HG03064 (cell line): ENCODE measurements around the gene ITPRIPL2.

ENCODE experiments used
- ATAC-seq: cut with Tn5 transposase; IDR thresholded peaks from one replicate; pipeline ENCODE4 v1.9.1; 2021; ENCODE audit warnings: low read depth; ENCODE audit not compliant: unreplicated experiment

The ITPRIPL2 gene

DNA sequence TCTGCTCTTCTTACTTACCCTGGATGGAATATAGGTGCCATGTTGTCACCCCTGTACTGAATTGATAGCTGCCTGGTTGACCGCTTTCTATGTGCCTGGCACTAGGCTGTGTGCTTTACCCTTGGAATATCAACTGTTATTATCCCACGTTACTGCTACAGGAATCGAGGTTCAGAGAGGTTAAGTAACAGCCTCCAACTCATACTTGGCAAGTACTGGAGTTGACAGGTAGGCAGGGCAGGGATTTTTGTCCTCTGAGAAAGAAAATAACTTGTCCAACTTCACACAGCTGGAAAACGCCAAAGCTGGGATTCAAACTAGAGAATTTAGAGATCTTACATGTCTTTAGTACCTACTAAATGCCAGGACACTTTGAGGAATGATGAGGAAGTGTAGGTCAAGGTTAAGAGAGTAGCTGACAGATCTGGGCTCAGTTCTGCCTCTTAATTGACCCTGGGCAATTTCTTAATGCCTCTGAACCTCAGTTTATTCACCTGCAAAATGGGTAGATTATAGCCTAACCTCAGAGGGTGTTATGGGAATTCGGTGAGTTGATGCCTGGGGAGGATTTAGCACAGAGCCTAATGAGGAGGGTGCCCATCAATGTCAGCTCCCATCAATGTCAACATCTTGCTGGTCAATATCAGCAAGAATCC, 25.8 kb downstream of the ITPRIPL2 start:
- ATAC-seq = no peak

DNA sequence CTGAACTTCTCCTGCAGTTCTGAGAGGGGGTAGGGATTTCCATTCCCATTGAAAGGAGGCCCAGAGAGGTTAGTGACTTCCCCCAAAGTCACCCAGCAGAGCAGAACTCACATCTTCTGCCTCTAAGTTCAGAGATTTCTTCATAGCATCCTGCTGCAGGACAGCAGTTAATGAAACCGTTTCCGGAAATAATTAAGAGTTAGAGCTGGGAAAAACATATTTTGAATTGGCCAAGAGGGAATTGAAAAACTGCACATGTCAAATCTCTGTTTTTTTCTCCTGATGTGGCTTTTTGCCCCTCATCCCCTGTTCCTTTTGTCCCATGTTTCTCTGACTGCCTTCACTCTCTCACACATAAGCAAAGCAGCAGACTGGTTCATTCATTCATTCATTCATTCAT, 26.6 kb downstream of the ITPRIPL2 start:
- ATAC-seq = no peak

DNA sequence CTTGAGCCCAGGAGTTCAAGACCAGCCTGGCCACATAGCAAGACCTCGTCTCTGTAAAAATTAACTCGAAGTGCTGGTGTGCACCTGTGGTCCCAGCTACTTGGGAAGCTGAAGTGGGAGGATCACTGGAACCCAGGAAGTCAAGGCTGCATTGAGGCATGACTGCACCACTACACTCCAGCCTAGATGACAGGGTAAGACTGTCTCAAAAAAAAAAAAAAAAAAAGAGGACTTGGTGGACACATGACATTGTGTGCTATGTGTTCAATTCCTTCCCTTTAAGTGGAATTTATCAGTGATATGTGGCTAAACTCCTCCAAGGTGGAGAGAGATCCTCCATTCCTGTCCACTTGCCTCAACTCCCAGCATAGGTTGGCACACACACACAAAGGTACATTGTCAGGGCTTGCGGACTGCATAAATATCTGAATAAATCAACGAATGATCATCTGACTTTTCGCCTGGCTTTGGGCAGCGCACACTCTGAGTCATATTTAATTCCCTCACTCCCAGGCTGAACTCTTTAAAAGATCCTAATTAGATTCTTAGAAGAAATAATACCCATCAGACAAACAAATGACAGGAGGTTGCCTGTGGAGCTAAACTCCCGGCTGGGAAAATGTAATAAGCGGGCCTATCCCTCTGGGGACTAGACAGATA, 29.3 kb downstream of the ITPRIPL2 start:
- ATAC-seq = no peak

DNA sequence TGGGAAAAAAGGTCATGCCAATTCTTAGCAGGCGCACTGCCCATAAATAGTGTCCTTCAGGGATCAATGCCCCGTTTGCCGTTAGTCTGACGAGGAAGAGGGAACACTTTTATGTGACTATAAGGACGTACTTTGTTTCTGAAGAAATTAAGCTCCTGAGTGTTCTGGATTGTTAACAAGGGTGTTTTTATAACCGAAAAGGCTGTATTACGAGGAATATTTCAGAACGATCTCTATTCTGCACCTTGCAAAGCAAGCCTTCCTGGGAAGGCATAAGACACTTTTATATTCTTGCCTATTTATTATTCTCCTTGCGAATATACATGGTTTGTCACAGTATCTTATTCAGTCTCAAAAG, 29.8 kb downstream of the ITPRIPL2 start:
- no peak for ATAC-seq

DNA sequence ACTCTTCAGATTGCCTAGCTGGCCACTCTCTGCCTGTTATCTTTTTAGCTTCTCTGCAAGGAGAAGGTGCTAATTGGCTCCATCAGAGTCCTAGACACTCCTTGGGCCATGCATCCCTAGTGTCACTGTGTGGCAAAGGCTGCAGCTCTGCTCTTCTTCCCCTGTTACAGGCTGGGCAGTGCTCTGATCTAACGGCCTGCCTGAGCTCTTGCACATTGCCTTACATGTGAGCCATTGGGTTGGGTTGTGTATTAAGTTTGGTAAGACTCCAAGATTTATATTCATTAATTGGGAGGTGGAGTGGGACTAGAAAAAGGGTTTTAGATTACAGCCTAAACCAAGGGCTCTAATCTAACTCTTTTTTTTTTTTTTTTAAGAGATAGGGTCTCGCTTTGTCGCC, 31.2 kb downstream of the ITPRIPL2 start:
- ATAC-seq = no peak

DNA sequence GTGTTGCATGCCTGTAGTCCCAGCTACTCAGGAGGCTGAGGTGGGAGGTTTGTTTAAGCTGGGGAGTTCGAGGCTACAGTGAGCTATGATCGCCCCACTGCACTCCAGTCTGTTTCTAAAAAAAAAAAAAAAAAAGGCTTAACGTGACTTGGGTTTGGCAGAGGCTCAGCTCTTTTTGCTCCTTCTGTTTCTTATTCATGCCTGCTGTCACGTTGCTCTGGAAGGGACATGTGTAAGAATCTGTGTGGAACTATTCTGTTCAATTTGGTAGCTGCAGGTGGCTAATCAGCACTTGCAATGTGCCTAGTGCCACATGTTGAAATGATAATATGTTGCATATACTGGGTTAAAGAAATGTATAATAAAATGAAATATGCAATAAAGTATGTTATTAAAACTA, 33.4 kb downstream of the ITPRIPL2 start:
- ATAC-seq = no peak

DNA sequence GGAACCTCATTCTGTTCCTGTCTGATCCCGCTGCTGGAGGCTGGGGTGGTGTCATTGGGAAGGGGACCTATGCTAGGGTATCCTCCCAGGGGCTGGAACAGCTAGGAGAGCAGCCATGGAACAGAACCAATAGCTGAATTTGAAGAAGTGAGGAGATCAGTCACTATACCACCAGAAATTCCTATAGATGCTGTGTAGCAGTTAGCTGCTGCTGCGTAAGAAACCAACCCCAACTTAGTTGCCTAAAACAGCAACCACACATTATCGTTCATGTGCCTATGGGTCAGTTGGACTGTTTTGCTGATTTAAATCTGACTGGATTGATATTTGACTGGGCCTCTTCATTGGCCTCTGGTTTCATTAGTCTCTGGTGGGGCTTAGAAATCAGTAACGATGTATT, 33.9 kb downstream of the ITPRIPL2 start:
- ATAC-seq = no peak

DNA sequence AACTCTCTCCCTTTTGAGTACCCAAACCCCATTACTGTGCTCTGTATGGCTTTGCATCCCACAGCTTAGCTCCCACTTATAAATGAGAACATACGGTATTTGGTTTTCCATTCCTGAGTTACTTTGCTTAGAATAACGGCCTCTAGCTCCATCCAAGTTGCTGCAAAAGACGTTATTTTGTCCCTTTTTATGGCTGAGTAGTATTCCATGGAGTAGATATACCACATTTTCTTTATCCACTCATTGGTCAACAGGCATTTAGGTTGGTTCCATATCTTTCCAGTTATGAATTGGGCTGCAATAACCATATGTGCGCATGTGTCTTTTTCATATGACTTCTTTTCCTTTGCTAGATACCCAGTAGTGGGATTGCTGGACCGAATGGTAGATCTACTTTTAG, 34.4 kb downstream of the ITPRIPL2 start:
- ATAC-seq = no peak

DNA sequence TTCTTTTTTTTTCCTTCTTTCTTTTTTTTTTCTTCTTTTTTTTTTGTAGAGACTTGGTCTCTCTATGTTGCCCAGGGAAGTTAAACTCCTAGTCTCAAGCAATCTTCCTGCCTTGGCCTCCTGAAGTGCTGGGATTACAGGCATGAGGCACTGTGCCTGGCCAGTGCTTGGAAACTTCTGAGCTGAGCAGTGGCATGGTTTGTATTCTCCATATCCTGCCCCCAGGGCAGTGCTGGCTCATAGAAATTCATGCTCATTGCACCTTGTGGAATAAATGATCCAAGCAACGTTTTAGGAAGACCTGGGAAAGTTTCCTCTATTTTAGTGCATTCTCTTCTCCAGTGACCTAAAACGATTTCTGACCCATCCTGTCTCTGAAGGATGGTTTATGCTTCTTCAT, 37.5 kb downstream of the ITPRIPL2 start:
- no peak for ATAC-seq

DNA sequence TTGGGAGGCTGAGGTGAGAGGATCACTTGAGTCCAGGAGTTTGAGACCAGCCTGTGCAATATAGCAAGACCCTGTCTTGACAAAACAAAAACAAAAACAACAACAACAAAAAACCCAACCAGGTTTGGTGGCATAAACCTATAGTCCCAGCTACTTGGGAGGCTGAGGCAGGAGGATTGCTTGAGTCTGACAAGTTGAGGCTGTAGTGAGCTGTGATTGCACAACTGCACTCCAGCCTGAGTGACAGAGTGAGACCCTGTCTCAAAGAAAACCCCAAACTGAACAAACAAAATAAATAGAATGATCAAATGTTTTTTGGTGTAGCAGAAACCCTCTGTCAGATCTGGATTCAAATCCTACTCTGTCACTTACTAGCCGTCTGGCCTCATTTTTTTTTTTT, 38.3 kb downstream of the ITPRIPL2 start:
- no peak for ATAC-seq

DNA sequence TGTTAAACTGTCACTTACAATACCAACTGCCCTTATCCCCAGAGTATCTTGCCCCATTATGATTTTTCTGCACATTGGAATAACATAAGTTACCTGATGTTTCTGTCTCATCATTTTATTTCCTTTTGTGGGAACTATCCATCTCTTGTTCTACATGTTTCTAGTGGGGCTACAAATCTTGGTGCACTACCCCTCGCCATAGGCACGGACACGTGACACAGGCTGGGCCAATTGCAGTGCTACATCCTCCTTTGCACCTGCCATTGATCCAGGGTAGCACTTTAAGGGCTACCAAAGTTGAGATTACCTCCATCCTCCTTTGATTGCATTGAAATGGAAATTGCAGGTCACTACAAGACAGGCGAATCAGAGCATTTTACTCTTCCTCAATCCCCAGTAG, 40.1 kb downstream of the ITPRIPL2 start:
- ATAC-seq = no peak

DNA sequence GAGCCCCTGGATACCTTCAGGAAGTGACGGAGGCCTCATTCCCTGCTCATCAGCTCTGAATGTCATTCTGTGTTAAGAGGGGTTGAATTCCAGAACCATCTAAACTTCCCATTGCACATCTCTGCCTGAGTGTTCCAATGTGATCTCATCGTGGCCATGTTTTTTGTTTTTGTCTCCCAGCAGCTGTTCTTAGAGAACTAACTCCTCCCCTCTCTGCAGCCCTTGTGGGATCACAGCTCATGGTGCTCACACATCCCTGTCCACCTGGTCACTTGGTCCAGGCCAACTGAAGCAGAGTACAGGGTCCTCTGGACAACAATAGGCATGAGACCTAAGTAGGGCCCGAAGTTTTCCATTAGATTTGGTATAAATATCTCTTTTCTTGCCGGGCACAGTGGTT, 48.3 kb downstream of the ITPRIPL2 start:
- ATAC-seq = no peak

DNA sequence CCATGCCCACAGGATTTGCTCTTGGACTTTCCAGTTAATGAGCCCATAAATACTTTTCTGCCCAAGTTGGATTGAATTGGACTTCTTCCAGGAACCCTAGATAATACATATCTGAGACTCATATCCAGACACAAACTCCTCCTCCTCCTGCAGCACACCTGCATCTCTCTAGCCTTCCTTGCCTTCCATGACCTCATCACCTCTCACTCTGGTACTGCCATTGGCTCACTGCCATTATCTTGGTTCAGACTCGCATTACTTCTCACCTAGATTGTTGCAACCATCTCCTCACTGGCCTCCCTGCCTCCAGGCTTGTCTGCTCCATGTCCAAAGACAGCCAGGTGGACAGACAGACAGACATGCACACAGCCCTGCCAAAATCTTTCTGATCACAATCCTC, 49.5 kb downstream of the ITPRIPL2 start:
- no peak for ATAC-seq

DNA sequence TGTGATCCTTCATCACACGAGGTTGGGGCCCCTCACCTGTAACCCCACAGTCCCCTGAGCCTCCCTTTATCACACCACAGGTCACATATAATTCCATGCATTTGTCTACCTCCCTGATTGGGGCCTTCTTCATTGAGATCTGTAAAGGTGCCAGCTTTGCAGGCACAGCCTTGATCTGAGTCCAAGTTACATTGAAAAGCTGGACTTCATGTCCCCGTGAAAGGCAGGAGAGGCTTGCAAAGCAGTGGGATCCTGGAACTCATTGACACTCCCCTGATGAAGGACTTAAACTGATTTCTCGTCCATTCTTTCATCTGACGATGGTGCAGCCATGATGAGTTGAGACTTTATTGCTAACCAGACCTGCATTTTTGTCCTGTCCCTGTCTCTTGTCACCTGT, 50.5 kb downstream of the ITPRIPL2 start:
- ATAC-seq = no peak

DNA sequence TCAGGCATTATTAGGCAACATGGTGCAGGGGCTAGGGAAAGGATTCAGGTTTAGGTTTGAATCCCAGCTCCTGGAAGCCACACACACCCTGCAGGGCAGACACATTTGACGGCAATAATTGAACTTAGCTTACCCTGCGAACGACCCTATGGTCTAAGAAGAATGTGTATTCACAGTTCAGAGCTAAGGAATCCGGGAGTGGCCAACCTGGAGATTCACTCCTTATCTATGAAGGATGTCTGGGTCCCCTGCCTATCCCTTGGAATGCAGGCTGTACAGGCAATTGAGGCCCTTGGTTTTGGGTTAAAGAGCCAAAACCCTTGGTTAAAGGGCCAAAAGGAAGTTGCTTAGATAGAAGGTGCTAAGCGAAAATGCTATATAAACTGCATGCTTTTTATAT, 51.3 kb downstream of the ITPRIPL2 start:
- no peak for ATAC-seq

DNA sequence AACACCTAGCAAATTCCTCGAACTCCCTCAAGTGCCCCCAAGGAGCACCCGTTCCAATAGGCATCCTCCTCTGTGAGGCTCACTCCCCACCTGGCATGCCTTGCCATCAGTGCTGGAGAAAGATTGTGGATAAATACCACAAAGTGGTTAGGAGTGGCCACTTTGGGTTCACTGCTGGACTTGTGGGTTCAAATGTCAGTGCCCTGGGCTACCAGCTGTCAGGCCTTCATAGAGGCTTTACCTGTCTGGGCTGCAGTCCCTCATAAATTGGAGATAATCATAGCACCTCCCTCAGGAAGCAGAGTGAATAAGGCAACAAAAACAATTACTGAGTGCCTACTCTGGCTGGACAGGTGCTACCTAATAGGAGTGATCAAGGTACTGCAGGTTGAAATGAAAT, 52.7 kb downstream of the ITPRIPL2 start:
- no peak for ATAC-seq

DNA sequence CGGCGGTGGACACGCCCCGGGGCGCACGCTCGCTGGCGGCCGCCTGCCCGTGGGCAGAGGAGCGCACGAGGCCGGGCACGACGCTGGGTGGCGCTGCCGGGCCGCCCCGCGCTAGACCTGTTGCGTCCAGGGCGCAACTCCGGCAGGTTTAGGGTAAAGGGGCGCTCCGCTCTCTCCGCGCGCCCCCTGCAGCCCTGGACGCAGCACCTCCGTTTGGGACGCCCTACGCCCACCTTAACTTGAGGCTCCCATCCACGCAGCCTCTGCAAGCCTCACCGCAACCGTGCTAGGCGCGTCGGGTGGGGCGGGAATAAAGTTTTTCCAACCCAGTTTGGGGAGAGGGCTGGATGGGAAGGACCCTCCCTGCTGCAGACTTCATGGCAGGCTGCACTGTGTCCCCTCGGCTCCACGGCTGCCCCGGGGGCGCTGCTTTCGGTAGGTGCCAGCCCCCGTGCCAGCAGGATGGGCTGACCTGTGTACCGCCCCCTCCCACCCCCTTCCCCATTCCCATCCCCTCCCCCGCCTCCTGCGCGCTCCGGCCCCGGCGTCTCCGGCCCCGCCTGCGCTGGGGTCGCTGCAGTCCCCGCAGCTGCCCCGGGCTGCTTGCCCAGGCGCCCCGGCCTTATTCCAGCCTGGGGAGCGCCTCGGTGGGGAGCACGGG, 54.1 kb downstream of the ITPRIPL2 start, which contains the start of gene SYT17:
Gene SYT17 (plus strand): TSS at position 531 of the 661 bp plus-strand sequence. CDS start 407 bp downstream, outside the sequence.
- no peak for ATAC-seq

DNA sequence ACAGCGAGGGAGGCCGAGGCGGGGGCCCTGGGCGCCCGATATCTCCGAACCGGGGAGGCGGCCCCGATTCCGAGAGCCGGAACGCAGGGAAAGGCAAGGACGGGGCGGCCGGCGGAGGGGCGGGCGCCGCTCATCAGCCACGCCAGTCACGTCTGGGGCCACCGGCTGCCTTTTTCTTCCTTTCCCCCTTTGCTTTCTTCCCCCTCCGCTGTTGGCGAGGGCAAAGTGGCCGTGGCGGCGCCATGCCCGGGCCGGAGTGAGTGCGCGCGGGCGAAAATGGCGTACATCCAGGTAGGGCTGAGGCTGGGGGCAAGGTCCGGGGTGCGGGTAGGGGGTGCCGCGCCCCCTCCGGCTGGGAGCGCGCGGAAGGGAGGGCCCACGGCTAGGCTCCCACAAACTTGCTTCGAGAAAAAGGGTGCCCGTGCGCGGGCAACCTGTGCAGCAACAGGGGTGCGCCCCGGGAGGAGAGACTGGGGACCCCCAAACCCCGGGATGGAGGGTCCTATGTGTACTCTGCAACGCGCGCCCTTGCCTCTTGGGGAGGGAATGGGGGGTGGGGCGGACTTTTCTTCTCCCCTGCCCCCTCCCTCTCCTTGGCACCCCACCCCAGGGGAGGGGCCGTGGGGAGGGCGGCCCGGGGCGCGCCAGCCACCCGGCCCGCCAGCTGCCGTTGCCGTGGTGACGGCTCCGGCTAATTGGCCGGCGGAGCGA, 54.8 kb downstream of the ITPRIPL2 start:
- no peak for ATAC-seq

DNA sequence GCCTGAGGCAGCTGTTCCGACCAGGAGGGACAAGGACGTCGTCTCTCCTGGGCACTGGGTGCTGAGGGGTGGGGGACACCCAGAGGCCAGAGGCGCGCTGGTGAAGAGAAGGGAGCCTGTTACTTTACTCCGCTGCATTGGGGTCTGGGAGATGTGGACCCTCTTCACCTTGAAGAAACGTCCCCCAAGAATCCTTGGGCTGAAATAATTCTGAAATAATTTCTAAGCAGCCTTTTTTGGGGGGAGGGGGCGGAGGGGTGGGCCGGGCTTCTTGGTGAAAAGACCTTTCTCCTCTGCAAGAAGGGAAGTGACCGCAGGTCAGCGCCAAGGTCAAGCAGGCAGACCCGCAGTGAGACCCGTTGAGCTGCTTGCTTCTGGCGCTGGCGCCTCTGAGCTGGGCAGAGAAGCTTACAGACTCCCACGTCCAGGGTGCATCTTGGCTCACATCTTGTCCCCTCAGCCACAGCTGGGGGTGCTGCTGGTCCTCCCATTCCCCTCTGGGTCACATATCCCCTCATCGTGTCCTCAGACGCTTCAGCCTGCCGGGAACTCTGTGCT, 55.4 kb downstream of the ITPRIPL2 start:
- no peak for ATAC-seq

DNA sequence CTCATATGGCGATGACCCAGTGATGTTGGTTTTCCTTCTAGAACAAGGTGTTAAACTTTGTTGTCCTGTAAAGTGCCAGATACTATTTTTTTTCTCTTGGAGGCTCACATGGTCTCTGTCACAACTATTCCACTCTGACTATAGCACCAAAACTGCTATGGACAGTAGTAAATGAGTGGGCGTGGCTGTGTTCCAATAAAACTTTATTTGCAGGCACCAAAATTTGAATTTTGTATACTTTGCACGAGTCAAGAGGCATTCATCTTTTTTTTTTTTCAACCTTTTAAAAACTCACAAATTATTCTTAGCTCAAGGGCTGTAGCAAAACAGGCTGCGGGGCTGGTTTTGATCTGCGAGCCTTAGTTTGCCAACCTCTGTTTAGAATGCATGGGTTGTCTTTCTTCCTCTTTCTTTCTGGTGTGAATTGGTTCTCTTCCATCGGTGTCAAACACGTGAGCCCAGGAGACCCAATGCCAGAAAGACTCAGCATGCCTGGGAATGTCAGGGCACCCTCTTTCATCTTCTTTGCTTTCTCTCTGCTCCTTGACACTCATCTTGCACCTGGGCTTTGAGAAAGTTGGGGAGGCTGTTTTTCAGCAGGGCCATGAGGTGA, 56.4 kb downstream of the ITPRIPL2 start:
- ATAC-seq = no peak
